NCI-H460 (cell line): ENCODE measurements around the gene MARCHF9. TPM values are rescaled to one million over a fixed set of nuclear protein-coding genes. Genes with fewer than 3 reads are reported as not detected.

Experiments
- DNase-seq: peaks from one replicate; pipeline ENCODE4 v3.0.0-alpha.2; 2016; ENCODE audit warnings: low read depth; ENCODE audit errors: extremely low read depth
- small RNA-seq, 2 experiments: library from RNA; depleted of rRNA; stranded (forward); fragments of <200 nt; gene quantifications; one replicate each; pipeline ENCODE3, GENCODE V24; 2014
- total RNA-seq: library from RNA; depleted of rRNA; stranded (reverse); fragments of >200 nt; shearing (Covaris generic); gene quantifications from 2 replicates; pipeline ENCODE4 v1.2.3, GENCODE V29; 2014; rRNA removed

MARCHF9 gene
- total RNA-seq, 1 experiment from 2014 or later: 3.8 TPM

GRCh38 chr12:57782608-57783465, 27.9 kb downstream of the MARCHF9 start, which contains the start of gene TSFM:
TSS of gene TSFM (plus strand) at chr12:57782787. CDS start at chr12:57782802, 15 bp downstream.
- DNase-seq: peak; percentile 94

GRCh38 chr12:57783466-57783801, 28.5 kb downstream of the MARCHF9 start:
- no peak for DNase-seq

GRCh38 chr12:57783861-57784260, 29.0 kb downstream of the MARCHF9 start:
- DNase-seq: no peak

- DNase-seq: no peak
These were observed 39.0 kb downstream of the MARCHF9 start for GRCh38 chr12:57793920-57794319.

- DNase-seq: no peak
These were observed 40.5 kb downstream of the MARCHF9 start for GRCh38 chr12:57795354-57795753.

GRCh38 chr12:57796996-57797395, 42.1 kb downstream of the MARCHF9 start:
- no peak for DNase-seq

GRCh38 chr12:57797933-57798332, 43.0 kb downstream of the MARCHF9 start:
- no peak for DNase-seq

- DNase-seq: no peak
These were observed 46.1 kb downstream of the MARCHF9 start for GRCh38 chr12:57800965-57801364.

- no peak for DNase-seq
These were observed 47.7 kb downstream of the MARCHF9 start for GRCh38 chr12:57802607-57803006.

GRCh38 chr12:57803319-57803893, 48.5 kb downstream of the MARCHF9 start:
- DNase-seq: peak; percentile 13

GRCh38 chr12:57806677-57807076, 51.8 kb downstream of the MARCHF9 start:
- DNase-seq: no peak

- DNase-seq: no peak
These were observed 52.4 kb downstream of the MARCHF9 start for GRCh38 chr12:57807285-57807684.

- no peak for DNase-seq
These were observed 53.4 kb downstream of the MARCHF9 start for GRCh38 chr12:57808351-57808750.

- DNase-seq: no peak
These were observed 54.5 kb downstream of the MARCHF9 start for GRCh38 chr12:57809425-57809824.

Small RNAs within 50 kb of the gene (small RNA-seq; reads per million reads assigned to genes)
- gene RNU6-1083P: 0 reads per million in 2 experiments

Other genes with a start within 250 kb of the MARCHF9 start
- gene DDIT3, start 234.6 kb upstream of the MARCHF9 start, total RNA-seq: 194 and 202 TPM in 2 replicates
- gene MBD6, start 232.3 kb upstream of the MARCHF9 start, total RNA-seq: 8.3 and 10.0 TPM in 2 replicates
- gene DCTN2, start 207.9 kb upstream of the MARCHF9 start, total RNA-seq: 72.8 and 76.1 TPM in 2 replicates
- 0.07 and 0.09 TPM in 2 replicates for gene KIF5A, start 205.1 kb upstream of the MARCHF9 start, total RNA-seq
- 34.6 and 39.8 TPM in 2 replicates for gene PIP4K2C, start 163.9 kb upstream of the MARCHF9 start, total RNA-seq
- 22.0 and 27.4 TPM in 2 replicates for gene DTX3, start 150.3 kb upstream of the MARCHF9 start, total RNA-seq
- 9.2 and 13.1 TPM in 2 replicates for gene ARHGEF25, start 143.7 kb upstream of the MARCHF9 start, total RNA-seq
- 43.1 and 46.4 TPM in 2 replicates for gene B4GALNT1, start 121.9 kb upstream of the MARCHF9 start, total RNA-seq
- 214 and 232 TPM in 2 replicates for gene OS9, start 61.0 kb upstream of the MARCHF9 start, total RNA-seq
- gene AGAP2, start 16.4 kb upstream of the MARCHF9 start, total RNA-seq: 0.06 TPM in 1 of 2 replicates, not detected in the other
- 44.4 and 49.9 TPM in 2 replicates for gene TSPAN31, start 10.1 kb upstream of the MARCHF9 start, total RNA-seq
- gene CDK4, start 2.8 kb upstream of the MARCHF9 start, total RNA-seq: 115 and 116 TPM in 2 replicates
- gene CYP27B1, start 12.0 kb downstream of the MARCHF9 start, total RNA-seq: 5.1 and 5.4 TPM in 2 replicates
- gene METTL1, start 17.0 kb downstream of the MARCHF9 start, total RNA-seq: 14.2 and 23.3 TPM in 2 replicates
- gene EEF1AKMT3, start 17.5 kb downstream of the MARCHF9 start, total RNA-seq: 5.9 and 6.8 TPM in 2 replicates
- gene TSFM, start 27.7 kb downstream of the MARCHF9 start, total RNA-seq: 42.2 and 53.8 TPM in 2 replicates
- 0.67 and 0.72 TPM in 2 replicates for gene AVIL, start 63.6 kb downstream of the MARCHF9 start, total RNA-seq
- 38.2 and 43.6 TPM in 2 replicates for gene CTDSP2, start 91.6 kb downstream of the MARCHF9 start, total RNA-seq
- gene ATP23, start 186.5 kb downstream of the MARCHF9 start, total RNA-seq: 15.2 and 19.1 TPM in 2 replicates